ENCODE data around the gene HNRNPA3.
A peak's percentile ranks its signal among the peaks of the same experiment; 100 is the strongest.
"Not testable (repeated sequence)": the region's sequence is repeated elsewhere in the genome, so short reads cannot be mapped to it uniquely, and the experiment has no call there.

HNRNPA3 gene

DNA sequence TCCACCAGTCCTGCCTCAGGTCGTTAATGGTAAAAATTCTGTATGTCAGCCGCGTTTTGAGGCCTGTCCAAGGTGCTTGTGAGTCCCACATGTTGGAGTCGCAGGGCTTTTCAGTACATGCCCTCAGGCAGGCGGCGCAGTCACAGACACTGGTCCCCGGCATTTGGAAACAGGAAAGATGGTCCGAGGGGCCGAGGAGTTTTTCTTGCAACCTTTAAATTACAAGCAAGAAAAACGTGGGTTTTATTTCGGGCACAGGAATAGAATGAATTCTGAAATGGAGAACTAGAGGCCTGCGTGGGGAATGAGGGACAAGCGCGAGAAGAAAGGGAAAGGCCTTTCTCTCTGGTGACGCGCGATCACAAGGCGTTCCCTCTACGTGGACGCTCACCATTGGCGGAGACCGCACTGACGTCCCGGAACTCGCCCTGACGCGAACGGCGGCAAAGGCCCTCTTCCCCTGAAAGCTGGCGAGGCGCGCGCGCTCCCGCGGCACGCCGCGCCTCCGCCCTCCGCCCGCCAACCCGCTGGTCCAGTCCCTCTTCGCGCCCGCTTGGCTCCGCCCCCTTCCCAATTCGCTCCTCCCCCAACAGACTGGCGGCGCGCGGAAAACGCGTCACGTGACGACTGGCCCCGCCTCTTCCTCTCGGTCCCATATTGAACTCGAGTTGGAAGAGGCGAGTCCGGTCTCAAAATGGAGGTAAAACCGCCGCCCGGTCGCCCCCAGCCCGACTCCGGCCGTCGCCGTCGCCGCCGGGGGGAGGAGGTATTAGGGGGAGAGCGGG lies at the start of gene HNRNPA3:
Gene HNRNPA3 (plus strand): TSS at position 689 of the 785 bp plus-strand sequence. CDS start 6 bp downstream, at position 695.
- peak; percentile 100 for DNase-seq (ENCODE audit: low read depth)

DNA sequence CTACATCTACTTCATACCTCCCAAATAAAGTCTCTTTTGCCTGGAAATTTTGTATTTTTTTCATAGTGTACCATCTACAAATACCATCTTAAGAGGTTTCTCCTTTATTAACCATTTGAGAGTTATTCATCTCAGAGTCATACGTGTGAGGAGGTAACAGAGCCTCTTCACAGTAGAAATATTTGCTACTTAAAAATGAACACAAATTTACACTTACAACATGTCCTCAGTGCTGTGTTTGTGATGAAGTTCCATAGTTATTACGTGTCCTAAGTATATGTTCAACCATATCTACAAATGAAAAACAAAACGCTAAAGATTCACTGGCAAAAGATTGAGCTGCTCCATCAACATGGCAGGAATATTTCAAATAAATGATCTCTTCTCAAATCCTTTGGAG lies 48.5 kb upstream of the HNRNPA3 start:
- no peak for DNase-seq (ENCODE audit: low read depth)

DNA sequence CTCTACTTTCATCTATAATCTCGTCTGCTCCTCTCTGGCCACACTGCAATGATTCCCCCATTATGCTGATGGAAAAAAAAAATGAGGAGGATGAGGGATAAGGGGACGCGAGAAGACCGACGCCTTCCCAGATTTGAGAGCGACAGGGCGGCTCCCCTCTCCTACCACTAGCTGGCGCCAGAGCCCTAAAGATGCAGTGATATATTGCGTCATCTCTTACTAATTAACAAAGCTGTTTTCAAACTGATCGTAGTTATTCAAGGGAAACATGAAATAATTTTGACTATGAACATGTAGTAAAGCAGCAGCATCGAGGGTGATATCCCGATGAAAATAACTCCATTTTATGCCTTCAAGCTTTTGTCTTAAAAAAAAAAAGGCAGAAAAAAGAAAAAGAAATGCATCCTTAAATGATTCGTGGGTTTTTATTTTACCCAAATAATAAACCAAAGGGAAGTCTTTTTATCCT lies 48.0 kb upstream of the HNRNPA3 start:
- peak; percentile 78 for DNase-seq (ENCODE audit: low read depth)

DNA sequence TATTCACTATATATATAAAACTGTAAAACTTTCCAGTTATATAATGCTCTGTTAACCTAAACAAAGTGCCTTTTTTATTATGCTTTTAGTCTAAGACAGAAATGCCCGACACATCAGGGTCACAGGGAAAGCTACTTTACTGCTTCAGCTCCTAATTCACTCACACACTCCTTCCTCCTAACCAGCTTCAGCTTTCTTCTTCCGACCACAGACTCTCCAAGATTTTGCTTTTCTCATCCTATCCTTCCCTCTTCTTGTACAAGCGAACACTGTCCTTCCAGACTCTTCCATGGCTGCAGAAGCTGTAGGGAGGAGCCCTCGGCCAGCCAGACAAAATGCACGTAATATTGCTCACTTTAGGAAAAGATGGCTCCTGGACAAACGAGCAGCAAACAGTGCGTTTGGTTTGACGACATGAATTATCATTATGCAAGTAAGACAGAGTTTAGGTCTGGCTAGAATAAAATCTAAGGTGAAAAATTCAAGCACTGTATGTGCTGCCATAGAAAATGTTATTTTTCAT lies 47.5 kb upstream of the HNRNPA3 start:
- DNase-seq (ENCODE audit: low read depth): no peak

DNA sequence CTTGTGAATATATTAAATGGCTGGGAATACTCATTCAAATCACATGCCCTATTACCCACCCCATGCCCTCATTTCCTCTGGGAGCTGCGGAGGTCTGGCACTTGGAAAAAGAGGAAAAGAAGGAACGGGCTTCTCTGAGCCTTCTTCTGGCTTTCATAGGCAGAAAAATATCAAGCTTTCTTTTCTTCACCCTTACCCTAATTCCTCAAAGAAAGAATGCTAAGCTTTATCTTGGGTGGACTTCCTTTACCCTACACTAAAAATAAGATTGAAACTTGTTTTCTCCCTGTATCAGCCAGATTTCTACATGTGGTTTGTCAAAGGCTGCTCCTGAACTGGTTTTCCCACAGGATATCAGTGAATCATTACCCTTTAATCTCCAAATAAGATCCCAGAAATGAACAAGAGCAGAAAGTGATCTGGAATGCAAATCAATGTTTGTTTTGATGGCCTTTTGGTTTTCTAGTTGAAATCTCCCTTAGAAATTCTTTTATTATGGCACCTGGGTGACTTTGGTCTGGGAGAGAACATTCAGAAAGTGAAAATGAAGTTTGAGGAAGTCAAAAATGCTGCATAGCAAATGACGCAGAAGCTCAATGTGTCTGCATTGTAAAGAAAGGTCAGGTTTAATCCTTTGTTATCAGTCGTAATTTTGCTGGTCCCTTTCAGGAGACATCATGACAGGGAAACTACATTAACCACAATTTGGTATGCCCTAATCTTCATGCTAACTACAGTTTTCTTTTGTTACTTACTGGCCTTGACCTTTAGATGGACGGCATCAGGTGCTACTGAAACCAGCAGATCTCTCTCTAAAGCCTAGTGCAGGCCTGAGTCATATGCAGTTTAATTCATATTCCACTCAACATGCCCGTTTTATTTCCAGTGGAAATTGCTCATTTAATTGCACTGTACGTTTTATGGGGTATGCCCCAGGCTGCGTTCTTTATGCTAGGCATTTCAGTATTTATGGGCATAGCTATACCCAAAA lies 46.6 kb upstream of the HNRNPA3 start:
- no peak for DNase-seq (ENCODE audit: low read depth)

DNA sequence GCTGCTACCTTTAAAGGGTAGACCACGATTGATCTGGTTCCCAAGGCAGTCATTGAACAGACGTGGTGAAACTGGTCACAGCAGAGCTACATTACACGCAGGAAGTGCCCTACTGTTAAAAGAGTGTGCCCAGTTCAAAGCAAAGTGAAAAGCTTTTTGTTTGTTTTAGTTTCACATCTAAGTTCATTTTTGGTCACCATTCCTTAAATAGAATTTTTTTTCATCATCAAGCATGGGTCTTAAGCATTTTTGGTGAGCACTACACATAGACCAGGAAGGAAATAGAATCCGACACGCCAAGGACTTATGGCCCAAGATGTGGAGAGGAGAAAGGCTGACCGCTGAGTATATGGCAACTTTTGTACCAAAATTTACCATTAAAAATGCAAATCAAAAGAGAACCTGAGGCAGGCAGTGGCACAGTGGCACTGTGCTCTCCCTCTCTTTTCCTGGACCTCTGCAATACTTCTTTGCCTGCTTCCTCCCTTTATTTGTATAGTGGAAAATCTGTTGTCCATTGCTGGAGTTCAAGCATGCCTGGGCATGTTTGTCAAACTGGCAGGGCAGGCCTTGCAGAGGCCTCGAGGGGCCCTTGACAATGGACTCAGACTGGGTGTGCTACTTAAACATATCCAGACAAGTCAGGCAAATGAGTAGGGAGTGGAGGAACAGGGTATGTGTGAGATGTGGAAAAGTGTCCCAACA lies 42.6 kb upstream of the HNRNPA3 start:
- DNase-seq (ENCODE audit: low read depth): no peak

DNA sequence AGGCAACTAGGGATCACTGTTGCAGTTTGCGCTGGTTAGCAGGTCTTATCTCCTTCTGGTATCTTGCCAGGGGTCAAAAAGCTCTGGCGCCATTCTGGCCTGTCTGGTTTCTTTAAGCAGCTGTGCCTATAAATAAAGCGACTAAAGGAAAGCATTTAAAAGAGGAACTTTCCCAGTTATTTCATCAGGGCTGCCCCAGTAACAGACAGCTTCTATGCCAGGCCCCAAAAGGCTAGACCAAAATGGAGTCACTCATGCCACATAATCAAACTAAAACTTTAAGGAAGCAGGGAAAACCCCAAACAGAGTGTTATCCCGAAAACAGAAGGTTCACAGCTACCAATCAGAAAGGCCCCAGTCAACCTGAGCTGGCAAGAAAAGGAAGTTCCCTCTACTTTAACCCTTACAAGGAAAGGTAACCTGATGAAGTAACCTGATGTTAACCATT lies 41.2 kb upstream of the HNRNPA3 start:
- DNase-seq (ENCODE audit: low read depth): no peak

DNA sequence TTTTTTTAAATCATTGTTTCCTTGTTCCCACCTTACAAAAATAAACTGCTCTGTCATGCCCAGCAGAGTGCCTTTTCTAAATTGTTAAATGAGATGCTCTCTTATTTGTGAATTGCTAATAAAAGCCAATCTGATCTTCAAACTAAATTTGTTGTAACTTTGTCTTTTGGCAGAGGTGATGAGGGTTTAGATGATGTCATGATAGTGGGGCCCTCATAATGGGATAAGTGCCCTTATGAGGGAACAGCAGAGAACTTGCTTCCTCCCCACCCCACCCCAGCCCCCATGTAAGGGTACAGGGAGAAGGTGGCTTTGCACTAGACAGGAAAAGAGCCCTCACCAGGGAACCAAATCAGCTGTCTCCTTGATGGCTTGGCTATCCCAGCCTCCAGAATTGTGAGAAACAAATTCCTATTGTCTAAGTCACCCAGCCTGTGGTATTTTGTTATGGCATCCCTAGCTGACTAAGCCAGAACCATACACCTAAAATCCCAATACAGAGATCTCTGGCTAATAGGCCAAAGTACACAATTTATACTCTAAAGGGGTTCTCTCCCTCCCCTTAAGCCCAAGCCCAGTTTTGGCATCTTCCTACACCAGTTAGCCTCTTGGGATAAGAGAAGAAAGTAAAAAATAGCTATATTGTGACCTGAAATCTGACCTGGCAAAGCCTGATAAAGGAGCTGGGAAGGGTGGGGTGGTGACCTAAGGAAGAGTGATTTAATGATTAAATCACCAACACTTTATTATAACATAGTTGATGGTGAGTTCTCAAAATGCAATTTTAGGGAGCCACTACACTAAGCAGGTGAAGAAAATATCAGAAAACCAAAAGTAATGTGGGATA lies 40.3 kb upstream of the HNRNPA3 start:
- no peak for DNase-seq (ENCODE audit: low read depth)

DNA sequence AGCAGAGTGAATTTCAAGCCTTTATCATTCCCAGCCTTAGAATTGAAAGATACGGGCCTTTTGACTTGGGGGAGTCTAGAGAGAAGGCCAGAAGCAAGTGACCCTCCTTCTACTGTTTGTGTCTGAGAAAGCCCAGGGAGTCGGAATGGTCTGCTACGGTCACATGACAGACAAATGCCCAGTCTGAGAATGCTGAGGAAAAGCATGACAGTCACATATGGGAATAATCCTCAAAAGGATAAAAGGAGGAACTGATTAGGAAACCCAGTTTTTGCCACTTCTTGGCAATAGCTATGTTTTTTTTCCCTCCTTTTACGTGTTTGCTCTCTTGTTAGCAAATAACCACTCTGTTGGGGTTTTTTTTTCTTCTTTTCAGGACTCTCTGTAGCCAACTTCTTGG lies 38.1 kb upstream of the HNRNPA3 start:
- no peak for DNase-seq (ENCODE audit: low read depth)

DNA sequence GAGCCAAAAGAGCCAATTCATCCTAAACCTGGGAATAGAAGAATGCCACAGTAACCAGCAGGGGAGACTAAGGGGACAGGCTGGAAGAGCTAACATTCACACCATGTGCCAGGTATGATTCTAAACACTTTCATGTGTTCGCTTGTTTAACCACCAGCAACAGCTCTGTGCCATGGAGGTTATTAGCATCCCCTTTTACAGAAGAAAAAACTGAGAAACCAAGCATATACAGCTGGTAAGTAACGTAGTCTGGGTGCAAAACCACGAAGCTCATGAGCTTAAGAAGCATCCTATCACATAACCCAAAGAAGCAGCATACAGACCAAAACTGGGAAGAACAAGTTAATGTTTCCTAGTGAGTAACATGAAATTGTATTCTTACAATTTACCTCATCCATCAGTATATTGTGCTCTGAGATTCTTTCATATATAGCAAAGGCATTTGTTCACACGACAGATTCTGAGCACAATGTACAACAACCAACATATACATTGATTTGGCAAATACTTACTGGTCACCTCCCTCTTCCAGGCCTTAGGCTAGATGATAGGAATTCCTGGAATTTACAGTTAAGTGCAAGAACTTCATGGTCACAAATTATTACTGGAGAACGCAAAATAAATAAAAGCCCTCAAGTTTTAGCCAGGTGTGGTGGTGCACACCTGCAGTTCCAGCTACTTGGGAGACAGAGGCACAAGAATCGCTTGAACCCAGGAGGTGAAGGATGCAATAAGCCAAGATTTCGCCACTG lies 36.5 kb upstream of the HNRNPA3 start:
- DNase-seq (ENCODE audit: low read depth): no peak

DNA sequence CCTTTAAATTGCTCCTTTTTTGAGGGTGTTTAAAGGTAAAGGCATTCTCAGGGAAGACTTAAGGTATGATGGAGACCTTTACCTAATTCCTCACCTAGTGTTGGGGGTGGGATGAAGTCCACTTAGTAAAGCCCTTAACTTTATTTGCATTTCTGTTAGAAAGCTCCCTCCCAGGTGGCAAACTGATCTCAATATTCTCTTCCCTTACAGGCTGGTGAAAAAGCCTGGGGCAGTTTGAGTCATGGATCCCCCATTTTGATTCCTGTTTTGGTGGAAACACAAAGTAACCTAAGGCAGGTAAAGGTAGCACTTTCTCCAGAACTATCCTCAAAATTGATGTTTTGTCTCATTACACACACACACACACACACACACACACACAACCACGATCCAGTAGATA lies 33.8 kb upstream of the HNRNPA3 start:
- no peak for DNase-seq (ENCODE audit: low read depth)

DNA sequence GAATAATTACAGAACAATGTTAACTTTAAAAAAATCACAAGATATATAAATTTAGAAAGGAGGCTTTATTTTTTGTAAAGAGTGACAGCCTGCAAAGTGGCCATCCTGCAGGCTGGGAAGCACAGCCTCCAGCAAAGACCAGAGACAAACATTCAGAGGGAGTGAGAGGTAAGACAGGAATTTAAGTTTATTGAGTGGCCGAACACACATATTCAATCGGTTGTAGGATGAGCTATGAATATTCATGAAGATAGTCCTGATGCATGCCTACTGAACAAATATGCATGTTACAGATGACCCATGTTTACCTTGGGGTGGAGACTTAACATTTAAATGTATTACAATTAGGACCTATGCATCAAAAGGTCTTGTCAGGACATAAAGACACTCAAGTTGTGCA lies 33.4 kb upstream of the HNRNPA3 start:
- no peak for DNase-seq (ENCODE audit: low read depth)

DNA sequence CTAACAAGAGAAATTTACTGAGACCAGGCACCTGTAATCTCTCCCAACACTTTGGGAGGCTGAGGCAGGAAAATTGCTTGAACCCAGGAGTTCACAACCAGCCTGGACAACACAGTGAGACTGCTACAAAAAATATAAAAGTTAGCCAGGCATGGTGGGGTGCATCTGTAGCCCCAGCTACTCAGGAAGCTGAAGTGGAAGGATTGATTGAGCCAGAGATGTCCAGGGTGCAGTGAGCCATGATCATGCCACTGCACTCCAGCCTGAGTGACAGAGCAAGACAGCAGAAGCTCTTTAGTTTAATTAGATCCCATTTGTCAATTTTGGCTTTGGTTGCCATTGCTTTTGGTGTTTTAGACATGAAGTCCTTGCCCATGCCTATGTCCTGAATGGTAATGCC lies 32.9 kb upstream of the HNRNPA3 start:
- DNase-seq (ENCODE audit: low read depth): not testable (repeated sequence)

DNA sequence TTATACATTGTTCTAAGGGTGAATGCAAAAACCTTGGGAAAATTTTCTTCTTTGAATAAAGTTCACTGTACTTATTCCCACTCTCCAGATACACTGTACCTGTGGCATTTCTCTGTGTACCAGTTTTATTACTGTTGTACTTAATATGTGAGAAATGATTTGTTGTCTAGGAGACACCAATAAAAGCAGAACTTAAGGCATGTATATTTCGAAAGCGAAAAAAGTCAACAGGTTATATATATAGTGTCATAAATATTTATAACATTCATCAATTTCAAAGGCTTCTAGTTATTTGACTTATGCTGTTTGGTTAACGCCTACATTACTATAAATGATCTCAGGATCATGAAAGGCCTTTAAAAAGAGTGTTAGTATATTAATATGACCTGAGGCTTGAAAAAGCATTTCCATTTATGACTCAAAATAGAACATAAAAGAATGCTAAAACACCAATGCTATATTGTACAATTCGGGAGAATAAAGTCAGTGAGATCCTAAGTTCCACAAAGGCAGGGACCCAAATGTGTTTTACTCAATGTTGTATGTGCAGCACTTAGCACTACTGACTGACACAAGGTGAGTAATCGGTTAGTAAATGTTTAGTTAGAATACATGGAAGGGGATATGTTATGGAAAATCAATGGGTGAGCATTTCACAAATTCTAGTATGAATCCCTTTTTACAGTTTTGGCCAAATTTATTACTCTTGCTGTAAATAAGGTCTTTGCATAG lies 32.2 kb upstream of the HNRNPA3 start:
- DNase-seq (ENCODE audit: low read depth): no peak

DNA sequence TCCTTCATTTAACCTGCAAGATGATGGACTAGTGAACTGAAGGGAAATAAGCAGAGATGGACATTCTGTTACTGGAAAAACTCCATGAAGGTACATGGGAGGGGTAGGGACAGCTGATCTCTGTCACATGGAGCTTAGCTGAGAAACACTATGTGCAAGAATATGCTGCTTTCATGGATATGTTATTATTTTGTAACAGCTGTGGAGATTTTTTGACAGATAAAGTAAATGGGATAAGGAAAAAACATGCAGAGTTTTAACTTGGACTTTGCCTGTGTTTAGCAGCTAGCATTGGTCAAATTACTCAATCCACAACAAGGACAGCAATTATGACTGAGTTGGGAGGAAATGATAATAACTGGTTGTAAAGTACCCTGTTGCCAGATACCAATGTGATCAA lies 28.7 kb upstream of the HNRNPA3 start:
- no peak for DNase-seq (ENCODE audit: low read depth)

DNA sequence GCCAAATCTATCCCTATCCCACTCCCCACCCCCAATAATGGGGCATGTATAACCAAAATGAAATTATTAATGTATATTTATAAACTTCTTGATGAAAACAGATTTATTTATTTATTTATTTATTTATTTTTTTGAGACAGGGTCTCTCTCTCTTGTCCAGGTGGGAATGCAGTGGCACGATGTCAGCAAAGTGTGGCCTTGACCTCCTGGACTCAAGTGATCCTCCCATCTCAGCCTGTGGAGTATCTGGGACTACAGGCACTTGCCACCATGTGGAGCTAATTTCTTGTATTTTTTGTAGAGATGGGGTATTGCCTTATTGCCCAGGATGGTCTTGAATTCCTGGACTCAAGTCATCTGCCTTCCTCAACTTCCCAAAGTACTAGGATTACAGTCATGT lies 28.0 kb upstream of the HNRNPA3 start:
- DNase-seq (ENCODE audit: low read depth): no peak

DNA sequence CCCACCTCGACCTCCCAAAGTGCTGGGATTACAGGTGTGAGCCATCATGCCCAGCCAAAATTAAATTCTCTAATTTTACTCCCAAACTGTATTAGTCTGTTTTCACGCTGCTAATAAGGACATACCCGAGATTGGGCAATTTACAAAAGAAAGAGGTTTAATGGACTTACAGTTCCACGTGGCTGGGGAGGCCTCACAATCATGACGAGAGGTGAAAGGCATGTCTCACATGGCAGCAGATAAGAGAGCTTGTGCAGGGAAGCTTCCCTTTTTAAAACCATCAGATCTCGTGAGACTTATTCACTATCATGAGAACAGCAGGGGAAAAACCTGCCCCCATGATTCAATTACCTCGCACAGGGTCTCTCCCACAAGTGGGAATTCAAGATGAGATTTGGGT lies 26.6 kb upstream of the HNRNPA3 start:
- not testable (repeated sequence) for DNase-seq (ENCODE audit: low read depth)

DNA sequence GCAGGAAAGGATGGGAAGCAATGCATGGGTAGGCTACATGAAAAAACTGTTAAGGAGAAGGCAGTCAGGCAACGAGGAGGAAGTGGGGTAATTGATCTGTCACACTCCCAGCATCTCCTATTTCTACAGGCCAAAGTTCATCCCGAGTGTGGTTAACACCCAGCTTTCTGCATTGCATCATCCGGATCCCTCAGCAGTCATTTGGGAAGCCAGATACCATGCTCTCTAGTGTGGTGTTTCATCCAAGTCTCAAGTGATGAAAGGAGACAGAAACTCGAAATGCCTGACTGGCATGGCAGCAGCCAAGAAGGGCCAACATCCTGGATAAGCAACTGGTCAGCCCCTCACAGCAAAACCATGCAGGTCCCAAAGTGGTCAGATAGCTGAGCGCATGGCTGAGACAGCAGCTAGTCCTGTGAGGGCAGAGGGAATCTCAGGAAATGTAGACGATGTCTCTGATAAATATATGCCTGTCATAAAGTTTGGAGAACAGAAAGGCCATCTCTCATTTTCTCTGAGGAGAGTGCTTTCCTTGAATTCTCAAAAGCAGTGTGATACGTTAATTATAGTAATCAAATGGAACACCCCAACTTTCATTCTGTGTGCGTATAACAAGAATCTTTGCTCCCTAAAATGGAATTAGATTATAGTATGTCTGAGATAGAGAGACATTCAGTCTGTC lies 24.8 kb upstream of the HNRNPA3 start:
- DNase-seq (ENCODE audit: low read depth): no peak
